ENCODE measurements around the gene GLYATL1B. TPM values are rescaled to one million over a fixed set of nuclear protein-coding genes. Genes with fewer than 3 reads are reported as not detected.
"Not testable (repeated sequence)": the region's sequence is repeated elsewhere in the genome, so short reads cannot be mapped to it uniquely, and the experiment has no call there.

GLYATL1B gene
- total RNA-seq, 2 donors from 2014 or later: not detected

GRCh38 chr11:59119826-59120225, 33.7 kb downstream of the GLYATL1B start:
- Histone ChIP-seq H3K36me3 (no peaks in the 10 kb centered on the region), H3K9me3 (peaks cover 0 to 21% of the 10 kb centered on the region in 2 donors), H3K4me1 (no peaks in the 10 kb centered on the region), H3K27me3 (no peaks in the 10 kb centered on the region), H3K4me3 (no peak overlapping the region), H3K27ac (no peak overlapping the region)
- no peak for TF ChIP-seq CTCF (IDR thresholded peaks at IDR 0.05)
- DNase-seq (ENCODE audit: low spot score): no peak

DNA sequence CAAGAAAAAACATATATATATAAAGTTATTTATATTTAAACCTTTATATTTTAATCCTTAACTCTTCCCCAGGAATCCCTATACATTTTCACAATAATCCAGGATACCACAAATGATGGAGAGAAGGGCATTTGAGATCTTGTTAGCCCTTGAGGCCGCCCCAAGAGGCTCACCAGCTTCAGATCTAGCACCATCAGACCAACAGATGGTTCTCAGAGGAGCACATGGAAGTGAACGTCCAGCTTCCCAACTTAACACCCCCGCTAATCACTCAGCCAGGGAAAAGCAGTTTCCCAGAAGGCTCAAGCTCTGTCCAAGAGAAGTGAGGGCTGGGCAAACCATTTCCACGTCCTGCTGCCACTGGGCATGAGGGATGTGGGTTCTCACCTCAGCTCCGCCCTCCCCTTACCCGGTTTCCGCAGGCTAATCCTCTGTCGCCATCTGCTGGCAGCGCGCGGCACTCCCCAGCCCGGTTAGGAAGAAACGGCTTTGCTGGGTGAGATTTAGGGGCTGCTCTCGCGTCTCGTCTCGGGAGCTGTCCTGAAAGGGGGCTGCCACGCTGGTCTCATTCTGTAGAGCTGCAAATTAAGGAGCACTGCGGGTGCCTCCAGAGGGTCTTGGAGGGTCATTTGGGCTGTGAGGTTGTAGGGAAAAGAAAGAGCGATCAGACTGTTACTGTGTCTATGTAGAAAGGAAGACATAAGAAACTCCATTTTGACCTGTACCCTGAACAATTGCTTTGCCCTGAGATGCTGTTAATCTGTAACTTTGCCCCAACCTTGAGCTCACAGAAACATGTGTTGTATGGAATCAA, 49.7 kb downstream of the GLYATL1B start:
- no peaks in the 10 kb centered on the region for H3K9me3 ChIP-seq
- peaks cover 5% of the 10 kb centered on the region for H3K36me3 ChIP-seq
- peaks cover 0 to 5% of the 10 kb centered on the region in 2 donors for H3K4me1 ChIP-seq
- no peak overlapping the region for H3K27ac ChIP-seq
- TF ChIP-seq CTCF (IDR thresholded peaks at IDR 0.05): peak; percentile 91 to 98
- DNase-seq (ENCODE audit: low spot score): peak; percentile 81
- peak overlapping the region in 1 of 2 donors; percentile 23 for H3K4me3 ChIP-seq
- H3K27me3 ChIP-seq: no peaks in the 10 kb centered on the region

DNA sequence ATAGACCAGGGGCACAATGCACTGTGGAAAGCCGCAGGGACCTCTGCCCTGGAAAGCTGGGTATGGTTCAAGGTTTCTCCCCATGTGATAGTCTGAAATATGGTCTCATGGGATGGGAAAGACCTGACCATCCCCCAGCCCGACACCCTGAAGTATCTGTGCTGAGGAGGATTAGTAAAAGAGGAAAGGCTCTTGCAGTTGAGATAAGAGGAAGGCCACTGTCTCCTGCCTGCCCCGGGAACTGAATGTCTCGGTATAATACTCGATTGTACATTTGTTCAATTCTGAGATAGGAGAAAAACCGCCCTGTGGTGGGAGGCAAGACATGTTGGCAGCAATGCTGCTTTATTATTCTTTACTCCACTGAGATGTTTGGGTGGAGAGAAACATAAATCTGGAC, 50.4 kb downstream of the GLYATL1B start:
- not testable (repeated sequence) for DNase-seq (ENCODE audit: low spot score); H3K27me3 ChIP-seq; H3K36me3 ChIP-seq; H3K4me1 ChIP-seq; H3K4me3 ChIP-seq; H3K9me3 ChIP-seq; H3K27ac ChIP-seq

DNA sequence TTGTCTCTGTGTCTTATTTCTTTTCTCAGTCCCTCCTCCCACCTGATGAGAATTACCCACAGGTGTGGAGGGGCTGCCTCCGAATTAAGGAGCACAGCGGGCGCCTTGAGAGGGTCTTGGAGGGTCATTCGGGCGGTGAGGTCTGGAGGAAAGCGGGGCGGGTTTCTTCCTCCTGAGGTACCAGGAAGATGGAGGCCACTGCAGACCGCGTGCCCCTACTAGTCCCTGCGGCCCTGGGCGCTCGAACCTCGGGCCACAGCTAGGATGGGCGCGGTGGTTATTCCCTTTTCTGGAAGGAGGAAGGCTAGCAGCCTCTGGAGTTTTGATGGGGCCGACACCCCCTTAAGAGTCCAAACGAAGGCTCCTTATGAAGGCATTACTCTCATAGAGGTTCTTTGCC, 51.1 kb downstream of the GLYATL1B start:
- Histone ChIP-seq H3K4me3 (no peak overlapping the region), H3K36me3 (peaks cover 5% of the 10 kb centered on the region), H3K27me3 (no peaks in the 10 kb centered on the region), H3K9me3 (no peaks in the 10 kb centered on the region), H3K27ac (no peak overlapping the region), H3K4me1 (peaks cover 0 to 5% of the 10 kb centered on the region in 2 donors)
- TF ChIP-seq CTCF (IDR thresholded peaks at IDR 0.05): no peak
- no peak for DNase-seq (ENCODE audit: low spot score)

GRCh38 chr11:59138643-59139042, 52.5 kb downstream of the GLYATL1B start:
- no peak for TF ChIP-seq CTCF (IDR thresholded peaks at IDR 0.05)
- DNase-seq (ENCODE audit: low spot score): no peak
- H3K36me3 ChIP-seq: peaks cover 5% of the 10 kb centered on the region

DNA sequence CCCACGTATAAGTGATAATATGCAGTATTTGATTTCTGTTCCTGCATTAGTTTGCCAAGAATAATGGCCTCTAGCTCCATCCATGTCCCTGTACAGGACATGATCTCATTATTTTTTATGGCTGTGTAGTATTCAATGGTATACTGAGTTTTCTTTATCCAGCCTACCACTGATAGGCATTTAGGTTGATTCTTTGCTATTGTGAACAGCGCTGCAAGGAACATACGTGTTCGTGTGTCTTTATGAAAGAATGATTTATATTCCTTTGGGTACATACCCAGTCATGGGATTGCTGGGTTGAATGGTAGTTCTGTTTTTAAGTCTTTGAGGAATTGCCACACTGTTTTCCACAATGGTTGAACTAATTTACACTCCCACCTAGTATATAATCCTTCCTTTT, 55.1 kb downstream of the GLYATL1B start:
- DNase-seq (ENCODE audit: low spot score): no peak
- H3K4me1 ChIP-seq: peaks cover 0 to 18% of the 10 kb centered on the region in 2 donors
- H3K27me3 ChIP-seq: no peaks in the 10 kb centered on the region
- H3K36me3 ChIP-seq: no peaks in the 10 kb centered on the region
- TF ChIP-seq CTCF (IDR thresholded peaks at IDR 0.05): no peak
- H3K4me3 ChIP-seq: no peak overlapping the region
- no peaks in the 10 kb centered on the region for H3K9me3 ChIP-seq
- H3K27ac ChIP-seq: no peak overlapping the region

More at GRCh38 chr11:59138643-59139042, 52.5 kb downstream of the GLYATL1B start:
- H3K27me3 ChIP-seq: no peaks in the 10 kb centered on the region
- no peaks in the 10 kb centered on the region for H3K9me3 ChIP-seq
- no peak overlapping the region for H3K4me3 ChIP-seq
- peaks cover 0 to 11% of the 10 kb centered on the region in 2 donors for H3K4me1 ChIP-seq
- no peak overlapping the region for H3K27ac ChIP-seq
